ENCODE results near the gene ADAM12.

Gene ADAM12

GRCh38 chr10:125995726-125996304, 392.5 kb downstream of the ADAM12 start:
- H3K27me3 ChIP-seq (ENCODE audit: low read depth, low read length) = no peaks in the 10 kb centered on the region

GRCh38 chr10:125994601-125995000, 393.7 kb downstream of the ADAM12 start:
- H3K36me3 ChIP-seq (replicated peaks; ENCODE audit: low read depth, low read length) = no peaks in the 10 kb centered on the region
- H3K9ac ChIP-seq (ENCODE audit: low read length) = no peak overlapping the region
- no peaks in the 10 kb centered on the region for H3K27me3 ChIP-seq (ENCODE audit: low read depth, low read length)
- no peaks in the 10 kb centered on the region for H3K9me3 ChIP-seq (ENCODE audit: insufficient read depth, low read length)
- H3K4me3 ChIP-seq (ENCODE audit: low read length) = no peak overlapping the region
- no peak overlapping the region for H3K4me2 ChIP-seq (ENCODE audit: low read length)
- no peaks in the 10 kb centered on the region for H3K79me2 ChIP-seq (ENCODE audit: low read length)
- no peak overlapping the region for H3K27ac ChIP-seq (ENCODE audit: low read length)
- TF ChIP-seq EZH2phosphoT487 (IDR thresholded peaks at IDR 0.05; ENCODE audit: low read depth) (no peak), CTCF (IDR thresholded peaks at IDR 0.05; ENCODE audit: low read depth, low read length) (no peak)
- H2AFZ ChIP-seq (ENCODE audit: low read depth, low read length) = no peak overlapping the region
- H3K4me1 ChIP-seq (ENCODE audit: low read length) = no peaks in the 10 kb centered on the region
- no peaks in the 10 kb centered on the region for H4K20me1 ChIP-seq (ENCODE audit: insufficient read depth, low read length)

More at GRCh38 chr10:125995726-125996304, 392.5 kb downstream of the ADAM12 start:
- Histone ChIP-seq H3K27ac (ENCODE audit: low read length) (no peak overlapping the region), H3K4me1 (ENCODE audit: low read length) (no peaks in the 10 kb centered on the region), H3K9ac (ENCODE audit: low read length) (no peak overlapping the region), H4K20me1 (ENCODE audit: insufficient read depth, low read length) (no peaks in the 10 kb centered on the region), H3K4me2 (ENCODE audit: low read length) (no peak overlapping the region), H3K79me2 (ENCODE audit: low read length) (no peaks in the 10 kb centered on the region), H3K36me3 (replicated peaks; ENCODE audit: low read depth, low read length) (no peaks in the 10 kb centered on the region), H3K4me3 (ENCODE audit: low read length) (no peak overlapping the region), H2AFZ (ENCODE audit: low read depth, low read length) (0 out of 2 replicates have a peak overlapping the region, but pooled peaks have one; percentile 21), H3K9me3 (ENCODE audit: insufficient read depth, low read length) (no peaks in the 10 kb centered on the region)
- no peak for TF ChIP-seq EZH2phosphoT487 (IDR thresholded peaks at IDR 0.05; ENCODE audit: low read depth)
- no peak for TF ChIP-seq CTCF (IDR thresholded peaks at IDR 0.05; ENCODE audit: low read depth, low read length)

GRCh38 chr10:125992254-125992653, 396.0 kb downstream of the ADAM12 start:
- H3K79me2 ChIP-seq (ENCODE audit: low read length) = no peaks in the 10 kb centered on the region
- TF ChIP-seq CTCF (IDR thresholded peaks at IDR 0.05; ENCODE audit: low read depth, low read length) (no peak), EZH2phosphoT487 (IDR thresholded peaks at IDR 0.05; ENCODE audit: low read depth) (no peak)
- no peaks in the 10 kb centered on the region for H3K9me3 ChIP-seq (ENCODE audit: insufficient read depth, low read length)
- H3K27me3 ChIP-seq (ENCODE audit: low read depth, low read length) = no peaks in the 10 kb centered on the region
- peak overlapping the region; percentile 60; the same call in 1 of the 2 replicates for H2AFZ ChIP-seq (ENCODE audit: low read depth, low read length)
- no peaks in the 10 kb centered on the region for H3K4me1 ChIP-seq (ENCODE audit: low read length)
- H3K9ac ChIP-seq (ENCODE audit: low read length) = no peak overlapping the region
- no peak overlapping the region for H3K27ac ChIP-seq (ENCODE audit: low read length)
- no peak overlapping the region for H3K4me3 ChIP-seq (ENCODE audit: low read length)
- no peaks in the 10 kb centered on the region for H3K36me3 ChIP-seq (replicated peaks; ENCODE audit: low read depth, low read length)
- H4K20me1 ChIP-seq (ENCODE audit: insufficient read depth, low read length) = no peaks in the 10 kb centered on the region
- H3K4me2 ChIP-seq (ENCODE audit: low read length) = no peak overlapping the region

- TF ChIP-seq EZH2phosphoT487 (IDR thresholded peaks at IDR 0.05; ENCODE audit: low read depth) (no peak), CTCF (IDR thresholded peaks at IDR 0.05; ENCODE audit: low read depth, low read length) (no peak)
- H3K79me2 ChIP-seq (ENCODE audit: low read length) = no peaks in the 10 kb centered on the region
- H3K27me3 ChIP-seq (ENCODE audit: low read depth, low read length) = no peaks in the 10 kb centered on the region
- H3K4me2 ChIP-seq (ENCODE audit: low read length) = no peak overlapping the region
- no peaks in the 10 kb centered on the region for H4K20me1 ChIP-seq (ENCODE audit: insufficient read depth, low read length)
- H3K4me3 ChIP-seq (ENCODE audit: low read length) = no peak overlapping the region
- H3K36me3 ChIP-seq (replicated peaks; ENCODE audit: low read depth, low read length) = no peaks in the 10 kb centered on the region
- H3K4me1 ChIP-seq (ENCODE audit: low read length) = no peaks in the 10 kb centered on the region
- no peak overlapping the region for H2AFZ ChIP-seq (ENCODE audit: low read depth, low read length)
- no peak overlapping the region for H3K27ac ChIP-seq (ENCODE audit: low read length)
- no peaks in the 10 kb centered on the region for H3K9me3 ChIP-seq (ENCODE audit: insufficient read depth, low read length)
- no peak overlapping the region for H3K9ac ChIP-seq (ENCODE audit: low read length)
These were observed 396.9 kb downstream of the ADAM12 start for GRCh38 chr10:125991392-125991791.

Data from OCI-LY3 (cell line).